A673 (cell line): ENCODE results near the gene MPO. TPM values are rescaled to one million over a fixed set of nuclear protein-coding genes. Genes with fewer than 3 reads are reported as not detected.

Source experiments
- BruUV-seq: library from RNA; stranded (reverse); fragments of 400-500 nt; replicated peaks from 2 replicates; lab custom pipeline; 2021; lab: Mats Ljungman, UMichigan
- CTCF ChIA-PET: fragments of 300-600 bp; sonication (Branson Sonifier 250); formaldehyde crosslinking; loops from one replicate; lab custom pipeline; 2022; ENCODE audit warnings: antibody characterized with exemption; lab: Charles Lee
- POLR2A ChIA-PET: fragments of 300-600 bp; sonication (Branson Sonifier 250); formaldehyde crosslinking; loops from one replicate; lab custom pipeline; 2022; ENCODE audit warnings: antibody characterized with exemption; ENCODE audit not compliant: low non-redundant PET; lab: Charles Lee
- DNase-seq: peaks from one replicate; pipeline ENCODE4 v3.0.0-alpha.2; 2015; ENCODE audit warnings: low spot score
- H3K27ac ChIP-seq: fragments of 200-600 bp; sonication (generic); 2 replicates; pipeline ENCODE4 v1.5.1; 2016; ENCODE audit warnings: mixed run types, low read depth, mild to moderate bottlenecking, mixed read lengths, antibody characterized with exemption, low read length; ENCODE audit not compliant: poor library complexity, severe bottlenecking
- H3K27me3 ChIP-seq: fragments of 200-600 bp; sonication (generic); replicated peaks from 2 replicates; pipeline ENCODE4 v1.6.1; 2017; ENCODE audit warnings: mixed run types, low read depth, mild to moderate bottlenecking, mixed read lengths, antibody characterized with exemption, low read length; ENCODE audit not compliant: insufficient read depth, poor library complexity
- H3K36me3 ChIP-seq: fragments of 200-600 bp; sonication (generic); 2 replicates; pipeline ENCODE4 v1.6.1; 2016; ENCODE audit warnings: mixed run types, mild to moderate bottlenecking, mixed read lengths, antibody characterized with exemption, low read length; ENCODE audit not compliant: insufficient read depth, poor library complexity, severe bottlenecking
- H3K4me1 ChIP-seq: fragments of 200-600 bp; sonication (generic); 2 replicates; pipeline ENCODE4 v1.6.1; 2017; ENCODE audit warnings: mixed run types, mild to moderate bottlenecking, mixed read lengths, antibody characterized with exemption, low read length; ENCODE audit not compliant: insufficient read depth, poor library complexity, severe bottlenecking
- H3K4me3 ChIP-seq: fragments of 200-600 bp; sonication (generic); 2 replicates; pipeline ENCODE4 v1.5.1; 2016; ENCODE audit warnings: low read depth, mixed run types, mild to moderate bottlenecking, mixed read lengths, low read length; ENCODE audit not compliant: poor library complexity, severe bottlenecking
- H3K9me3 ChIP-seq: fragments of 200-600 bp; sonication (generic); 2 replicates; pipeline ENCODE4 v1.6.1; 2016; ENCODE audit warnings: mixed run types, low read depth, mild to moderate bottlenecking, mixed read lengths, antibody characterized with exemption, low read length; ENCODE audit not compliant: poor library complexity, severe bottlenecking
- EZH2 ChIP-seq: fragments of 200-600 bp; sonication (generic); IDR thresholded peaks from 2 replicates; pipeline ENCODE4 v1.6.1; 2017; ENCODE audit warnings: borderline replicate concordance, low read depth, mild to moderate bottlenecking, mixed read lengths, antibody characterized with exemption, low read length; ENCODE audit not compliant: poor library complexity, severe bottlenecking
- intact Hi-C: fragments of 100-400 bp; cut with micrococcal nuclease; formaldehyde crosslinking; loops from one replicate; pipeline ENCODE4 v1.10.0; 2022; ENCODE audit not compliant: unreplicated experiment
- total RNA-seq: library from RNA; stranded (reverse); gene quantifications from 2 replicates; pipeline ENCODE4 v1.2.3, GENCODE V29; 2021
- TF ChIP-seq, protein P1 (sequence below): fragments of 300-800, 200-600 bp; sonication (generic); conservative IDR thresholded peaks from 2 replicates; pipeline ENCODE4 v1.5.1; 2017; ENCODE audit warnings: low read depth, mild to moderate bottlenecking, antibody characterized with exemption, low read length, moderate library complexity, mixed read lengths

The MPO gene
- total RNA-seq, 1 experiment from 2014 or later, result not detected

DNA sequence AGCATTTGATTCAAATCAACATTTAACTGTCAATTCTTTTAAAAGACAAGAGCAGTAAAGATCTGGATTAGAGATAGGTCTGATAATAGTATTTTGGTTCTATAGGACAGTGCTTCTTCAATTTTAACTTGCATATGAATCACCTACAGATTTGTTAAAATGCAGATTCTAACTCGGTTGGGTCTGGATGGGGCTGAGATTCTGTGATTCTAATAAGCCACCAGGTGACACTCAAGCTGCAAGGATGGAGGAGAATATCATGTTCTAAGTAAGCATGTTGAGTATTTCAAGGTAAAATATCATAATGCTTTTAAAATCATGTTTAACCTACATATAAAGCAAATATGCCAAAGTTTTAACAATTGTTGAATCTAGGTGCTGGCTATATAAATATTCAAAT lies 32.1 kb upstream of the MPO start:
- intact Hi-C loops, result no loop called here
- no peaks in the 10 kb centered on the region for H3K9me3 ChIP-seq
- no peak overlapping the region for H3K4me3 ChIP-seq
- POLR2A ChIA-PET, result no interaction called here
- H3K36me3 ChIP-seq, result no peaks in the 10 kb centered on the region
- DNase-seq, result no peak
- CTCF ChIA-PET, result no interaction called here
- peaks cover 15% of the 10 kb centered on the region for H3K4me1 ChIP-seq
- H3K27ac ChIP-seq, result no peak overlapping the region
- no peaks in the 10 kb centered on the region for H3K27me3 ChIP-seq
- BruUV-seq, result no TSS peak
- TF ChIP-seq, protein P1, sequence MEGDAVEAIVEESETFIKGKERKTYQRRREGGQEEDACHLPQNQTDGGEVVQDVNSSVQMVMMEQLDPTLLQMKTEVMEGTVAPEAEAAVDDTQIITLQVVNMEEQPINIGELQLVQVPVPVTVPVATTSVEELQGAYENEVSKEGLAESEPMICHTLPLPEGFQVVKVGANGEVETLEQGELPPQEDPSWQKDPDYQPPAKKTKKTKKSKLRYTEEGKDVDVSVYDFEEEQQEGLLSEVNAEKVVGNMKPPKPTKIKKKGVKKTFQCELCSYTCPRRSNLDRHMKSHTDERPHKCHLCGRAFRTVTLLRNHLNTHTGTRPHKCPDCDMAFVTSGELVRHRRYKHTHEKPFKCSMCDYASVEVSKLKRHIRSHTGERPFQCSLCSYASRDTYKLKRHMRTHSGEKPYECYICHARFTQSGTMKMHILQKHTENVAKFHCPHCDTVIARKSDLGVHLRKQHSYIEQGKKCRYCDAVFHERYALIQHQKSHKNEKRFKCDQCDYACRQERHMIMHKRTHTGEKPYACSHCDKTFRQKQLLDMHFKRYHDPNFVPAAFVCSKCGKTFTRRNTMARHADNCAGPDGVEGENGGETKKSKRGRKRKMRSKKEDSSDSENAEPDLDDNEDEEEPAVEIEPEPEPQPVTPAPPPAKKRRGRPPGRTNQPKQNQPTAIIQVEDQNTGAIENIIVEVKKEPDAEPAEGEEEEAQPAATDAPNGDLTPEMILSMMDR, result no peak
- no peak for TF ChIP-seq EZH2

DNA sequence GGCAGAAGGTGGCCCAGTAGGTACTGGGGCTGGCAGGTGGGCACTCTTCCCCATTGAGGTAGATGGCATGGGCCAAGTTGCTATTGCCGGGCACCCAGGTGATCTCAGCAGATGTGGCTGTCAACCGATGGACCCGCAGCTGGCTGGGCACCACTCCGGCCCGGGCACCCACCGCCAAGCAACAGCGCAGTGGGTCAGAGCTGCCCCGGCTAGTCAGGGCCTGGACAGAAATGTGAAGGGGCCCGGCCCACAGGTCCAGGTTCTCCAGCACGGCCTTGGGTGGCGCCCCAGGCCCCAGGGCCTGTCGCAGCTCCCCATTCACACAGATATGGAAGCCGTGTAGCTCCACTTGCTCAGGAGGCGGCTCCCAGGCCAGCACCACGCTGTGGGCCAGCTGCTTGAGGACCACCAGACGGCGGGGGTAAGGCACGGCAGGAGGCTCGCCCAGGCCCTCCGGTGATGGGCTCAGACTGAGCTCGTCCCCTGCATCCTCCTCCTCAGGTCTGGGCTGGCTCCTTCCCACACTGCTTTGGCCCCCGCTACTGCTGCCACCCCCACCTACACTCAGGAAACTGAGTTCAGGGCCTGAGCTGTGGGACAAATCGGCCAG lies 31.4 kb upstream of the MPO start:
- intact Hi-C loops, result no loop called here
- H3K27me3 ChIP-seq, result no peaks in the 10 kb centered on the region
- no peak overlapping the region for H3K4me3 ChIP-seq
- ChIA-PET POLR2A (no interaction called here), CTCF (no interaction called here)
- H3K27ac ChIP-seq, result no peak overlapping the region
- no peak for TF ChIP-seq EZH2
- TF ChIP-seq, protein P1, result no peak
- H3K4me1 ChIP-seq, result peaks cover 15% of the 10 kb centered on the region
- DNase-seq, result no peak
- no TSS peak for BruUV-seq
- no peaks in the 10 kb centered on the region for H3K36me3 ChIP-seq
- no peaks in the 10 kb centered on the region for H3K9me3 ChIP-seq

DNA sequence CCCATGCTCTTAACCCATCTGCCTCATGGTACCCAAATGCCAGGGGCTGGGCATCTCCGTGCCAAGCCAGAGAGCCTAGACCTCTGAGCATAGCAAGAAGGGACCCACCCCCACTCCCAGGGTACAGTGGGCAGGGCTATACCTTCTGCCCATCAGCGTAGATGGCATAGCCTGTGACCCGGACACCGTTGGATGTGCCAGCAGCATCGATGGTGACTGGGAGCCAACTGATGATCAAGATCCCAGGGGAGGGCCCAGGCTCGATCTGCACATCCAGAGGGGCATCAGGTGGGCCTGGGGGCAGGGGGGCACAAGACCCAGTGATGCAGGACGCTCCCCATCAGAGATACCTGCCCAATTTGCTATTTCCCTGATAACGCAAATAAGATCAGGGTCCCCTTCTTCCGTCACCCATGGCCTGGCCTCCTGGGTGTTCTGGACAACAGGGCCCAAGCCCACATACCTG lies 30.7 kb upstream of the MPO start:
- Histone ChIP-seq H3K4me1 (peaks cover 15% of the 10 kb centered on the region), H3K27me3 (no peaks in the 10 kb centered on the region), H3K27ac (no peak overlapping the region), H3K4me3 (no peak overlapping the region), H3K36me3 (no peaks in the 10 kb centered on the region), H3K9me3 (no peaks in the 10 kb centered on the region)
- CTCF ChIA-PET, result no interaction called here
- intact Hi-C loops, result no loop called here
- TF ChIP-seq, protein P1, result no peak
- TF ChIP-seq EZH2, result no peak
- no TSS peak for BruUV-seq
- DNase-seq, result no peak
- POLR2A ChIA-PET, result no interaction called here
